ENCODE results near the gene GRID1. TPM values are rescaled to one million over a fixed set of nuclear protein-coding genes. Genes with fewer than 3 reads are reported as not detected.

Gene GRID1
- polyA plus RNA-seq, 3 donors: 0.71 to 1.7 (median 1.6) TPM

- H3K27ac ChIP-seq (ENCODE audit: low read depth, low read length): no peak overlapping the region
- WGBS, 3 donors: 60 to 85% (median 79%) methylated on average over 8 of the region's 8 CpGs
Observed at GRCh38 chr10:86219271-86219670, 147.3 kb downstream of the GRID1 start.

GRCh38 chr10:86218842-86219241 lies 147.8 kb downstream of the GRID1 start:
- 92 to 96% (median 94%) methylated on average over 5 of the region's 5 CpGs for WGBS, 3 donors
- no peak overlapping the region for H3K27ac ChIP-seq (ENCODE audit: low read depth, low read length)

- WGBS, 3 donors: 88 to 98% (median 95%) methylated on average over 4 of the region's 4 CpGs
- H3K27ac ChIP-seq (ENCODE audit: low read depth, low read length): no peak overlapping the region
Observed at GRCh38 chr10:86218160-86218559, 148.4 kb downstream of the GRID1 start.

- WGBS, 3 donors: 80 to 82% (median 81%) methylated on average over 10 of the region's 10 CpGs
Observed at GRCh38 chr10:86217371-86218080, 149.1 kb downstream of the GRID1 start.

GRCh38 chr10:86216886-86217285 lies 149.7 kb downstream of the GRID1 start:
- WGBS, 3 donors: 81 to 94% (median 87%) methylated on average over 1 of the region's 1 CpG
- H3K27ac ChIP-seq (ENCODE audit: low read depth, low read length): no peak overlapping the region

More at GRCh38 chr10:86217371-86218080, 149.1 kb downstream of the GRID1 start:
- H3K27ac ChIP-seq (ENCODE audit: low read depth, low read length): no peak overlapping the region

GRCh38 chr10:86215712-86216111 lies 150.9 kb downstream of the GRID1 start:
- no peak overlapping the region for H3K27ac ChIP-seq (ENCODE audit: low read depth, low read length)
- 54 to 80% (median 78%) methylated on average over 5 of the region's 5 CpGs for WGBS, 3 donors

- H3K27ac ChIP-seq (ENCODE audit: low read depth, low read length): no peak overlapping the region
Observed at GRCh38 chr10:86215046-86215445, 151.5 kb downstream of the GRID1 start.

GRCh38 chr10:86213148-86213547 lies 153.4 kb downstream of the GRID1 start:
- H3K27ac ChIP-seq (ENCODE audit: low read depth, low read length): no peak overlapping the region
- WGBS, 3 donors: 74 to 84% (median 83%) methylated on average over 7 of the region's 7 CpGs

More at GRCh38 chr10:86215046-86215445, 151.5 kb downstream of the GRID1 start:
- WGBS, 3 donors: 60 to 77% (median 66%) methylated on average over 4 of the region's 4 CpGs

GRCh38 chr10:86212391-86212700 lies 154.2 kb downstream of the GRID1 start:
- 72 to 80% (median 73%) methylated on average over 6 of the region's 6 CpGs for WGBS, 3 donors
- H3K27ac ChIP-seq (ENCODE audit: low read depth, low read length): no peak overlapping the region

GRCh38 chr10:86211691-86212390 lies 154.8 kb downstream of the GRID1 start:
- H3K27ac ChIP-seq (ENCODE audit: low read depth, low read length): no peak overlapping the region
- WGBS, 3 donors: 79% methylated on average over 8 of the region's 8 CpGs

- WGBS, 3 donors: 77 to 83% (median 80%) methylated on average over 10 of the region's 10 CpGs
- H3K27ac ChIP-seq (ENCODE audit: low read depth, low read length): no peak overlapping the region
Observed at GRCh38 chr10:86210416-86210815, 156.2 kb downstream of the GRID1 start.

- WGBS, 3 donors: 85 to 95% (median 91%) methylated on average over 1 of the region's 1 CpG
- H3K27ac ChIP-seq (ENCODE audit: low read depth, low read length): no peak overlapping the region
Observed at GRCh38 chr10:86209726-86210125, 156.9 kb downstream of the GRID1 start.

- WGBS, 3 donors: 88 to 92% (median 90%) methylated on average over 12 of the region's 12 CpGs
- H3K27ac ChIP-seq (ENCODE audit: low read depth, low read length): no peak overlapping the region
Observed at GRCh38 chr10:86207226-86207625, 159.4 kb downstream of the GRID1 start.

GRCh38 chr10:86206240-86206579 lies 160.4 kb downstream of the GRID1 start:
- H3K27ac ChIP-seq (ENCODE audit: low read depth, low read length): no peak overlapping the region
- 94 to 97% (median 95%) methylated on average over 18 of the region's 18 CpGs for WGBS, 3 donors

- 56 to 77% (median 76%) methylated on average over 7 of the region's 7 CpGs for WGBS, 3 donors
- H3K27ac ChIP-seq (ENCODE audit: low read depth, low read length): no peak overlapping the region
Observed at GRCh38 chr10:86205306-86206239, 161.0 kb downstream of the GRID1 start.

GRCh38 chr10:86204421-86205305 lies 161.9 kb downstream of the GRID1 start:
- 80 to 87% (median 82%) methylated on average over 9 of the region's 9 CpGs for WGBS, 3 donors
- no peak overlapping the region for H3K27ac ChIP-seq (ENCODE audit: low read depth, low read length)

GRCh38 chr10:86203162-86203905 lies 163.3 kb downstream of the GRID1 start:
- 57 to 62% (median 57%) methylated on average over 11 of the region's 11 CpGs for WGBS, 3 donors
- no peak overlapping the region for H3K27ac ChIP-seq (ENCODE audit: low read depth, low read length)

Data from adipose tissue (tissue), 3 donors.